Measurements from ENCODE around the gene DNAI4. TPM values are rescaled to one million over a fixed set of nuclear protein-coding genes. Genes with fewer than 3 reads are reported as not detected.

The DNAI4 gene
- total and polyA plus RNA-seq, 2 of the 4 experiments (the other 2 are of a cell fraction) = 0.63 to 1.6 TPM

GRCh38 chr1:66860529-66860928 lies 64.1 kb downstream of the DNAI4 start:
- H2BK120ac ChIP-seq (ENCODE audit: low read depth, low read length) = no peak overlapping the region
- H2AK5ac ChIP-seq (ENCODE audit: low read depth, low read length) = no peak overlapping the region
- H3K27ac ChIP-seq (ENCODE audit: insufficient read depth, low read length) = no peak overlapping the region
- no peak overlapping the region for H4K91ac ChIP-seq (ENCODE audit: insufficient read depth, low read depth, low read length)
- no peak overlapping the region for H3K14ac ChIP-seq (replicated peaks; ENCODE audit: low read depth, low read length)
- H4K5ac ChIP-seq (ENCODE audit: low read depth, low read length) = no peak overlapping the region
- no peak overlapping the region for H2BK5ac ChIP-seq (ENCODE audit: low read depth, low read length, poor library complexity, severe bottlenecking)
- whole genome bisulfite sequencing, 2 experiments (ENCODE audit: extremely low coverage in 2 of 2, insufficient read length in 1 of 2) = no CpG with 5 or more reads among the region's 3 CpGs
- no peaks in the 10 kb centered on the region for H3K27me3 ChIP-seq (ENCODE audit: control insufficient read depth, insufficient read depth, low read length)
- no peak overlapping the region for H3K23ac ChIP-seq (ENCODE audit: low read depth, low read length)
- no peak for ATAC-seq (ENCODE audit: low read depth)
- no peak overlapping the region for H3K9ac ChIP-seq (ENCODE audit: low read depth, low read length)
- no peak for TF ChIP-seq MAFK (IDR thresholded peaks at IDR 0.05; ENCODE audit: low read depth, low read length)
- TF ChIP-seq MAZ (IDR thresholded peaks at IDR 0.05; ENCODE audit: borderline replicate concordance, low read depth, low read length) = no peak
- TF ChIP-seq, protein P1, sequence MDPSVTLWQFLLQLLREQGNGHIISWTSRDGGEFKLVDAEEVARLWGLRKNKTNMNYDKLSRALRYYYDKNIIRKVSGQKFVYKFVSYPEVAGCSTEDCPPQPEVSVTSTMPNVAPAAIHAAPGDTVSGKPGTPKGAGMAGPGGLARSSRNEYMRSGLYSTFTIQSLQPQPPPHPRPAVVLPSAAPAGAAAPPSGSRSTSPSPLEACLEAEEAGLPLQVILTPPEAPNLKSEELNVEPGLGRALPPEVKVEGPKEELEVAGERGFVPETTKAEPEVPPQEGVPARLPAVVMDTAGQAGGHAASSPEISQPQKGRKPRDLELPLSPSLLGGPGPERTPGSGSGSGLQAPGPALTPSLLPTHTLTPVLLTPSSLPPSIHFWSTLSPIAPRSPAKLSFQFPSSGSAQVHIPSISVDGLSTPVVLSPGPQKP (IDR thresholded peaks at IDR 0.05; ENCODE audit: borderline replicate concordance, low read depth, low read length) = no peak
- TF ChIP-seq, protein P2, sequence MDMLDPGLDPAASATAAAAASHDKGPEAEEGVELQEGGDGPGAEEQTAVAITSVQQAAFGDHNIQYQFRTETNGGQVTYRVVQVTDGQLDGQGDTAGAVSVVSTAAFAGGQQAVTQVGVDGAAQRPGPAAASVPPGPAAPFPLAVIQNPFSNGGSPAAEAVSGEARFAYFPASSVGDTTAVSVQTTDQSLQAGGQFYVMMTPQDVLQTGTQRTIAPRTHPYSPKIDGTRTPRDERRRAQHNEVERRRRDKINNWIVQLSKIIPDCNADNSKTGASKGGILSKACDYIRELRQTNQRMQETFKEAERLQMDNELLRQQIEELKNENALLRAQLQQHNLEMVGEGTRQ (IDR thresholded peaks at IDR 0.05; ENCODE audit: low read depth, low read length) = no peak
- TF ChIP-seq, protein P3, sequence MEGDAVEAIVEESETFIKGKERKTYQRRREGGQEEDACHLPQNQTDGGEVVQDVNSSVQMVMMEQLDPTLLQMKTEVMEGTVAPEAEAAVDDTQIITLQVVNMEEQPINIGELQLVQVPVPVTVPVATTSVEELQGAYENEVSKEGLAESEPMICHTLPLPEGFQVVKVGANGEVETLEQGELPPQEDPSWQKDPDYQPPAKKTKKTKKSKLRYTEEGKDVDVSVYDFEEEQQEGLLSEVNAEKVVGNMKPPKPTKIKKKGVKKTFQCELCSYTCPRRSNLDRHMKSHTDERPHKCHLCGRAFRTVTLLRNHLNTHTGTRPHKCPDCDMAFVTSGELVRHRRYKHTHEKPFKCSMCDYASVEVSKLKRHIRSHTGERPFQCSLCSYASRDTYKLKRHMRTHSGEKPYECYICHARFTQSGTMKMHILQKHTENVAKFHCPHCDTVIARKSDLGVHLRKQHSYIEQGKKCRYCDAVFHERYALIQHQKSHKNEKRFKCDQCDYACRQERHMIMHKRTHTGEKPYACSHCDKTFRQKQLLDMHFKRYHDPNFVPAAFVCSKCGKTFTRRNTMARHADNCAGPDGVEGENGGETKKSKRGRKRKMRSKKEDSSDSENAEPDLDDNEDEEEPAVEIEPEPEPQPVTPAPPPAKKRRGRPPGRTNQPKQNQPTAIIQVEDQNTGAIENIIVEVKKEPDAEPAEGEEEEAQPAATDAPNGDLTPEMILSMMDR (conservative IDR thresholded peaks at IDR 0.05; ENCODE audit: low read depth, low read length) = no peak
- no peak for TF ChIP-seq SMC3 (IDR thresholded peaks at IDR 0.05; ENCODE audit: low read depth, low read length)
- TF ChIP-seq MXI1 (IDR thresholded peaks at IDR 0.05; ENCODE audit: borderline replicate concordance, low read depth, low read length) = no peak
- no peak for TF ChIP-seq CEBPB (IDR thresholded peaks at IDR 0.05; ENCODE audit: low read depth, low read length)
- no peak for TF ChIP-seq FOS (IDR thresholded peaks at IDR 0.05; ENCODE audit: low read depth, low read length)
- no peak for TF ChIP-seq BHLHE40 (IDR thresholded peaks at IDR 0.05; ENCODE audit: low read depth, low read length)
- no peak for TF ChIP-seq CHD1 (IDR thresholded peaks at IDR 0.05; ENCODE audit: low read depth, low read length)
- TF ChIP-seq RCOR1 (IDR thresholded peaks at IDR 0.05; ENCODE audit: insufficient replicate concordance, low read length) = no peak
- no peaks in the 10 kb centered on the region for H3K4me1 ChIP-seq (ENCODE audit: control insufficient read depth, insufficient read depth, low read length)
- H3K36me3 ChIP-seq (ENCODE audit: control insufficient read depth, insufficient read depth, low read length) = no peaks in the 10 kb centered on the region
- H2AK9ac ChIP-seq (replicated peaks; ENCODE audit: low read depth, low read length, poor library complexity) = no peak overlapping the region
- no peak overlapping the region for H3K4me2 ChIP-seq (ENCODE audit: low read depth, low read length)
- H3K4me3 ChIP-seq (ENCODE audit: insufficient read depth, low read depth, low read length) = no peak overlapping the region
- intact Hi-C loops (cut with micrococcal nuclease) (no loop called here), dilution Hi-C loops (cut with HindIII; ENCODE audit: low sequenced_read_pairs, unreplicated experiment) (no loop called here), in situ Hi-C loops (cut with MboI; ENCODE audit: low sequenced_read_pairs) (no loop called here)
- no TSS peak for BruUV-seq (replicated peaks)
- H3K9me3 ChIP-seq (ENCODE audit: control insufficient read depth, insufficient read depth, low read length) = no peaks in the 10 kb centered on the region
- H2BK15ac ChIP-seq (ENCODE audit: low read depth, low read length) = no peak overlapping the region
- POLR2A ChIA-PET (ENCODE audit: unreplicated experiment) = no interaction called here
- H4K8ac ChIP-seq (ENCODE audit: low read depth in 2 of 2, low read length in 2 of 2) = no peak overlapping the region
- no peak overlapping the region for H2AFZ ChIP-seq (replicated peaks; ENCODE audit: low read length, poor library complexity)
- DNase-seq = no peak
- no peak overlapping the region for H3K56ac ChIP-seq (ENCODE audit: extremely low read depth, insufficient read depth, low read length)
- no peak overlapping the region for H3K18ac ChIP-seq (ENCODE audit: low read depth, low read length)
- H3K79me1 ChIP-seq (ENCODE audit: low read depth in 1 of 2, low read length in 2 of 2) = no peaks in the 10 kb centered on the region
- no peak overlapping the region for H2BK20ac ChIP-seq (ENCODE audit: low read depth, low read length)
- no peaks in the 10 kb centered on the region for H4K20me1 ChIP-seq (ENCODE audit: insufficient read depth, low read length)
- CTCF ChIA-PET = no interaction called here
- H3K9me1 ChIP-seq (ENCODE audit: insufficient read depth, low read length) = no peaks in the 10 kb centered on the region
- no peak overlapping the region for H3K4ac ChIP-seq (ENCODE audit: low read depth, low read length)

Data from IMR-90 (cell line).